GM06990 (cell line): ENCODE results near the gene MDFIC2.

Experiments
- DNase-seq: peaks from one replicate; pipeline ENCODE4 v3.0.0-alpha.2; 2011; ENCODE audit not compliant: insufficient read length; ENCODE audit errors: extremely low read depth
- H3K27me3 ChIP-seq: replicated peaks from 2 replicates; pipeline ENCODE4 v1.6.0; 2011; ENCODE audit warnings: low read length; ENCODE audit not compliant: control insufficient read depth, insufficient read depth
- H3K36me3 ChIP-seq: 2 replicates; pipeline ENCODE4 v1.5.1; 2011; ENCODE audit warnings: low read length; ENCODE audit not compliant: control insufficient read depth, insufficient read depth
- H3K4me3 ChIP-seq: replicated peaks from 2 replicates; pipeline ENCODE4 v1.5.1; 2011; ENCODE audit warnings: low read depth, mild to moderate bottlenecking, control low read depth, low read length
- CTCF ChIP-seq: IDR thresholded peaks from 2 replicates; pipeline ENCODE4 v1.5.1; 2011; ENCODE audit warnings: low read length, control low read depth, mild to moderate bottlenecking, inconsistent platforms; ENCODE audit not compliant: insufficient read depth, poor library complexity, severe bottlenecking

MDFIC2 gene

GRCh38 chr3:70273492-70273891, 38.9 kb downstream of the MDFIC2 start:
- TF ChIP-seq CTCF: no peak
- DNase-seq: no peak
- no peaks in the 10 kb centered on the region for H3K27me3 ChIP-seq
- H3K4me3 ChIP-seq: no peak overlapping the region
- no peaks in the 10 kb centered on the region for H3K36me3 ChIP-seq

- no peak for TF ChIP-seq CTCF
- no peak for DNase-seq
- Histone ChIP-seq H3K4me3 (no peak overlapping the region), H3K27me3 (no peaks in the 10 kb centered on the region), H3K36me3 (no peaks in the 10 kb centered on the region)
Measured at GRCh38 chr3:70272798-70273197, 39.6 kb downstream of the MDFIC2 start.

- DNase-seq: no peak
- Histone ChIP-seq H3K27me3 (no peaks in the 10 kb centered on the region), H3K36me3 (no peaks in the 10 kb centered on the region), H3K4me3 (no peak overlapping the region)
- TF ChIP-seq CTCF: no peak
Measured at GRCh38 chr3:70264122-70264780, 48.2 kb downstream of the MDFIC2 start.

- no peak for TF ChIP-seq CTCF
- H3K27me3 ChIP-seq: no peaks in the 10 kb centered on the region
- H3K4me3 ChIP-seq: no peak overlapping the region
- no peak for DNase-seq
- no peaks in the 10 kb centered on the region for H3K36me3 ChIP-seq
Measured at GRCh38 chr3:70261283-70261682, 51.2 kb downstream of the MDFIC2 start.

- TF ChIP-seq CTCF: no peak
- Histone ChIP-seq H3K27me3 (no peaks in the 10 kb centered on the region), H3K36me3 (no peaks in the 10 kb centered on the region), H3K4me3 (no peak overlapping the region)
- DNase-seq: no peak
Measured at GRCh38 chr3:70256566-70256965, 55.9 kb downstream of the MDFIC2 start.

GRCh38 chr3:70250492-70250891, 61.9 kb downstream of the MDFIC2 start:
- H3K27me3 ChIP-seq: no peaks in the 10 kb centered on the region
- no peak for TF ChIP-seq CTCF
- no peak for DNase-seq
- H3K36me3 ChIP-seq: no peaks in the 10 kb centered on the region
- no peak overlapping the region for H3K4me3 ChIP-seq
